ENCODE results near the gene POLR2B.

POLR2B gene

DNA sequence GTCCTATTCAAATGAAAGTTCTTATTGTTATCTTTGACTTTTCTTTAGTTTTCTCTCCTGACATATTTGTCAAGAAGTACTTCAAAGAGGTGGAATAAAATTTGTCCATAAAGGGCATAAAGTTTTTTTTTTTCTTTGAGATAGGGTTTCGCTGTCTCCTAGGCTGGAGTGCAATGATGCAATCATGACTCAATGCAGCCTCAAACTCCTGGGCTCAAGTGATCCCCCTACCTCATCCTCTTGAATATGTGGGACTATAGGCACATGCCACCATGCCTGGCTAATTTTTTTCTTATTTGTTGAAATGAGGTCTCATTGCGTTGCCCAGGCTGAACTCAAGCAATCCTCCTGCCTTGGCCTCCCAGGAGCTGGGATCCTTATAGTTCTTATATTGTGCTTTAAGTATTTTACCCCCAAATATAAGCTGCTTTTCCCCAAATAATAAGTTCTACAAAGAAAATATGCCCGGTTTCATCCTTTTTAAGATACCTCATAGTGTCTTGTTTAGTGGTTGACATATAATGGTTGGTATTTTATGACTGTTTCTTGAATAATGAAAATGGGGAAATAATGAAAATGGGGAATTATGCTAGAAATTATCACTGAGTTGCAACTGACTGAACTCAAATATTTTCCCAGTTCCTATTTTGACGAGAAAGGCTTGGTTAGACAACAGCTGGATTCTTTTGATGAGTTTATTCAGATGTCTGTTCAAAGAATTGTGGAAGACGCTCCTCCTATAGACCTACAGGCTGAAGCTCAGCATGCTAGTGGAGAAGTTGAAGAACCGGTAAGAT is 11.6 kb downstream of the POLR2B start:
- peaks cover 47% of the 10 kb centered on the region for H3K36me3 ChIP-seq (ENCODE audit: insufficient read depth, low read length)
- H3K4me3 ChIP-seq (ENCODE audit: low read depth in 1 of 2, low read length in 2 of 2) = no peak overlapping the region
- no peak overlapping the region for H3K9ac ChIP-seq (ENCODE audit: low read length)
- H3K27ac ChIP-seq (ENCODE audit: low read depth, low read length) = no peak overlapping the region
- peaks cover 5% of the 10 kb centered on the region for H3K4me1 ChIP-seq (ENCODE audit: insufficient read depth, low read length)
- H3K9me3 ChIP-seq (ENCODE audit: low read length) = no peaks in the 10 kb centered on the region
- no peaks in the 10 kb centered on the region for H3K27me3 ChIP-seq (ENCODE audit: control insufficient read depth in 1 of 2, insufficient read depth in 2 of 2, low read length in 2 of 2)

DNA sequence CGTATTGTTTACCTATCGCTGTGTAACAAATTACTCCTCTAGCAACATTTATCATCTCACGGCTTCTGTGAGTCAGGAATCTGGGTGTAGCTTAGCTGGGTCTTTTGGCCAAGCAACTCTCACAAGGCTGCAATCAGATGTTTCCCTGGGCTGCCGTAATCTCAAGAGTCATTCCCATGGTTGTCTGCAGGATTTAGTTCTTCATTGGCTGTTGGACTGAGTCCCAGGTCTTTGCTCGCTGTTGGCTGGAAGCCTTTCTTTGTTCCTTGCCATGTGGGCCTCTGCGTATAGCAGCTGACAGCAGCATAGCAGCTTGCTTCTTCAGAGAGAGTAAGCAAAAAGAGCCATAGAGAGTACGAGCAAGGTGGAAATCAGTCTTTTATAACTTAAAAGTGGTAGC is 16.8 kb downstream of the POLR2B start:
- no peak overlapping the region for H3K9ac ChIP-seq (ENCODE audit: low read length)
- peaks cover 11% of the 10 kb centered on the region for H3K4me1 ChIP-seq (ENCODE audit: insufficient read depth, low read length)
- no peaks in the 10 kb centered on the region for H3K9me3 ChIP-seq (ENCODE audit: low read length)
- no peaks in the 10 kb centered on the region for H3K27me3 ChIP-seq (ENCODE audit: control insufficient read depth in 1 of 2, insufficient read depth in 2 of 2, low read length in 2 of 2)
- H3K36me3 ChIP-seq (ENCODE audit: insufficient read depth, low read length) = peaks cover 38% of the 10 kb centered on the region
- no peak overlapping the region for H3K4me3 ChIP-seq (ENCODE audit: low read depth in 1 of 2, low read length in 2 of 2)
- peak overlapping the region; percentile 59 for H3K27ac ChIP-seq (ENCODE audit: low read depth, low read length)

DNA sequence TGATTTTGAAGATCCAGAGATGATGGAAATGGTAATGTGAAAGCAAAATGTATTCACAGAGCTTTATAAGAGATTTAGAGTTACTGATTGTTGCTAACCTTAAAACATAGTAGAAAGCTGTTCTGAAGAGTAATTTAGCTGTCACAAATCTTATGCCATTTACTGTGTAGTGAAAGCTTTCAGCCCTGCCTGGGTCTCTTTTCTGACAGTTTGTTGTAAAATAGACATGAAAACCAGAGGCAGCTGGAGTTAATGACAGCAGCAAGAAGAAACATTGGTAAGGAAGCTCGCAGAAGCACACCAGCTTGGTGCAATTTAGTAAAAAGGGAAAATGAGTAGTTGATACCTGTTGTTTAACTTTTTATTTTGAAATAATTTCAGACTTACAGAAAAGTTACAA is 21.1 kb downstream of the POLR2B start:
- Histone ChIP-seq H3K4me3 (ENCODE audit: low read depth in 1 of 2, low read length in 2 of 2) (no peak overlapping the region), H3K9me3 (ENCODE audit: low read length) (no peaks in the 10 kb centered on the region), H3K9ac (ENCODE audit: low read length) (no peak overlapping the region), H3K27me3 (ENCODE audit: control insufficient read depth in 1 of 2, insufficient read depth in 2 of 2, low read length in 2 of 2) (no peaks in the 10 kb centered on the region), H3K4me1 (ENCODE audit: insufficient read depth, low read length) (peaks cover 11% of the 10 kb centered on the region), H3K36me3 (ENCODE audit: insufficient read depth, low read length) (peaks cover 32% of the 10 kb centered on the region), H3K27ac (ENCODE audit: low read depth, low read length) (no peak overlapping the region)

DNA sequence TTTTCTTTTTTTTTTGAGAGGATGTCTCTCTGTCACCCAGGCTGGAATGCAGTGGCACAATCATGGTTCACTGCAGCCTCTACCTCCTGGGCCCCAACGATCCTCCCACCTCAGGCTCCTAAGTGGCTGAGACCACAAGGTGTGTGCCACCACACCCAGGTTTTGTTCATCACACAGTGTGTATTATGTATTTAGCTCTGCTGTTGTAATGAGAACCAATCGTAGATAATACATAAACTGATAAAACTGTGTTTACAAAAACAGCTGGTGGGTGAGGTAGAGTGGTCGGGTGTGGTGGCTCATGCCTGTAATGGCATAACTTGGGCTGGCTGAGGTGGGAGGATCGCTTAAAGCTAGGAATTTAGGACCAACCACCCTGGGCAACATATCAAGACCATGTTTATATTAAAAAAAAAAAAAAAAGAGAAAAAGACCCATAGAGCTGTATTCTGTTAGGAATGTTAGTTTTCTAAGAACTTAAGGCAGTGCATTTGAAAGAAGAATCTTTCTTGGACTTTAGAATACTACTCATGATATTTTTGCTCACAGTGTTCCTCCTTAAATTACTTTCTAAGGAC is 34.9 kb downstream of the POLR2B start:
- Histone ChIP-seq H3K9me3 (ENCODE audit: low read length) (no peaks in the 10 kb centered on the region), H3K36me3 (ENCODE audit: insufficient read depth, low read length) (peaks cover 55% of the 10 kb centered on the region), H3K4me3 (ENCODE audit: low read depth in 1 of 2, low read length in 2 of 2) (no peak overlapping the region), H3K9ac (ENCODE audit: low read length) (no peak overlapping the region), H3K27ac (ENCODE audit: low read depth, low read length) (no peak overlapping the region), H3K27me3 (ENCODE audit: control insufficient read depth in 1 of 2, insufficient read depth in 2 of 2, low read length in 2 of 2) (no peaks in the 10 kb centered on the region), H3K4me1 (ENCODE audit: insufficient read depth, low read length) (no peaks in the 10 kb centered on the region)

DNA sequence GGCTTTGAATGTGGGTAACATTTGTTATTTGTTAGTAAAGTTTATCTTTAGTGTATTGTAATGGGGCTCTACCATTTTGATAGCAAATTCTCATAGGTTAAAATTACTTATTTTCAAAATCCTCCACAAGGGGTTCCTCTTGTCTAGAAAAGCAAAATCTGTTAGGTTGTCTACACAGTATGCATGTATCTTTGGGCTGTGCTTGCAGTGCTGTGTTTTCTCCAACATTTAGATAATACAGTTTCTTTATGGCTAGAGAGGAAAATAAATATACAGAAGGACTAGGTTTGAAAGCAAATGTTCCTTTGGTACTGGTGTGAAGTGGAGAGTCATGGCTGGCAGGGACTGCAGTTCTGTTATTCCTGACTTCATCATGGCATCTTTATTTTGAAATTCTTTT is 40.3 kb downstream of the POLR2B start:
- H3K36me3 ChIP-seq (ENCODE audit: insufficient read depth, low read length) = peaks cover 58% of the 10 kb centered on the region
- H3K27ac ChIP-seq (ENCODE audit: low read depth, low read length) = no peak overlapping the region
- H3K4me1 ChIP-seq (ENCODE audit: insufficient read depth, low read length) = no peaks in the 10 kb centered on the region
- no peaks in the 10 kb centered on the region for H3K27me3 ChIP-seq (ENCODE audit: control insufficient read depth in 1 of 2, insufficient read depth in 2 of 2, low read length in 2 of 2)
- H3K9me3 ChIP-seq (ENCODE audit: low read length) = no peaks in the 10 kb centered on the region
- H3K4me3 ChIP-seq (ENCODE audit: low read depth in 1 of 2, low read length in 2 of 2) = no peak overlapping the region
- no peak overlapping the region for H3K9ac ChIP-seq (ENCODE audit: low read length)

DNA sequence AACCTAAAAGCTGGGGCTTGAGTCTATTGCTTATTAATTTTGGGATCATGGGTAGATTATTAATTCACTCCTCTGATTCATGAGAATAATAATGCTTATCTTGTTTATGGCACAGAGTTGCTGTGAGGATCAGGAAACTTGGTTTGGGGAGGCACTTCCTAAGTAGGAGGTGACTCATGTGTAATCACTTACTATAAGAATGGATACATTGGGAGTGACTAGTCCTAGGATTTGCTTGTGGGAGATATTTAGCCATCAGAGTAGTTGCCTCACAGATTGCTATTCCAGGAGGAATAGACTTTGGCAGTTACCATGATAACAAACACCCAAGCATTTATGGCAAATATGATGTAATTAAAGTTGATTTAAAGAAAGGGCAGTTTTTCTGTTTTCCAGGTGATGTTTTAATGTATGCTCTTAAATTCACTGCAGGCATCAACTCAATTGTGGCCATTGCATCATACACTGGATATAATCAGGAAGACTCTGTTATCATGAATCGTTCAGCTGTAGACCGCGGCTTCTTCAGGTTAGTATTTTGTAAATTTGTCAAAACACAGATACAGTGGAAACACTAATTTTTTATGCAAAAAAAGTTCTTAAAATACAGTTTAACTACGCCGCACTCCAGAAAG is 41.9 kb downstream of the POLR2B start:
- Histone ChIP-seq H3K4me3 (ENCODE audit: low read depth in 1 of 2, low read length in 2 of 2) (no peak overlapping the region), H3K9me3 (ENCODE audit: low read length) (no peaks in the 10 kb centered on the region), H3K9ac (ENCODE audit: low read length) (no peak overlapping the region), H3K27me3 (ENCODE audit: control insufficient read depth in 1 of 2, insufficient read depth in 2 of 2, low read length in 2 of 2) (no peaks in the 10 kb centered on the region), H3K36me3 (ENCODE audit: insufficient read depth, low read length) (peaks cover 67% of the 10 kb centered on the region), H3K27ac (ENCODE audit: low read depth, low read length) (no peak overlapping the region), H3K4me1 (ENCODE audit: insufficient read depth, low read length) (no peaks in the 10 kb centered on the region)

DNA sequence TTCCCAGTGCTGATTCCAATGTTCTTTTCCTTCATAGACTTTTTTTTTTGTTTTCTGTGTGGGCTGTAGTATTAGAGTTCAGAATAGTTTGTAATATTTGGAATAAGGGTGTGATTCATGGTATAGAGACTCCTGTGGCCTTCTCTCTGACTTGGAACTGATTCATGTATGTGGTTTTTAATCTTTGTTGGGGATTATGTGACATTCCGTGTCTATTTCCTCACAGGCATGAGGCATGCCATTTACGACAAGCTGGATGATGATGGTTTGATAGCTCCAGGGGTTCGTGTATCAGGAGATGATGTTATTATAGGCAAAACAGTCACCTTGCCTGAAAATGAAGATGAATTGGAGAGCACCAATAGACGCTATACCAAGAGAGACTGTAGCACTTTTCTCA is 44.4 kb downstream of the POLR2B start:
- Histone ChIP-seq H3K27ac (ENCODE audit: low read depth, low read length) (no peak overlapping the region), H3K4me3 (ENCODE audit: low read depth in 1 of 2, low read length in 2 of 2) (no peak overlapping the region), H3K36me3 (ENCODE audit: insufficient read depth, low read length) (peaks cover 56% of the 10 kb centered on the region)

DNA sequence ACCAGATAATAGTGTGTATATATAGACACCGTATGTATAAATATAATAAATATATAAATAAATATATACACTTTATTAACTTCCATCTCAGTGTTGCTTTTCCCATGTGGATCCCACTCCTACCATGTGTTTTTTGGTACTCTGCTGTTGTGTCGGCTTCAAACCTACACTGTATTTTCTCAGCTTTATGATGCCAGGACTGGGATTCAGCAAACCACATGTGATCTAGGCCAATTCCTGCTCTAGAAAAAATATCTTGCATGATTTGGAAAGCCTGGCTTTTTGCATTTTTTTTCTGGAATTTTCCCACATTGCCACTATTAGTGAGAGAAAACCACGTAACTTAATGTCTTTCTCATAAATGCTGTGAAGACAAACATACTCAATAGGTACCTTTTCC is 55.8 kb downstream of the POLR2B start:
- no peaks in the 10 kb centered on the region for H3K27me3 ChIP-seq (ENCODE audit: control insufficient read depth in 1 of 2, insufficient read depth in 2 of 2, low read length in 2 of 2)

More for the DNA sequence above, 44.4 kb downstream of the POLR2B start:
- Histone ChIP-seq H3K9me3 (ENCODE audit: low read length) (no peaks in the 10 kb centered on the region), H3K9ac (ENCODE audit: low read length) (no peak overlapping the region), H3K4me1 (ENCODE audit: insufficient read depth, low read length) (no peaks in the 10 kb centered on the region), H3K27me3 (ENCODE audit: control insufficient read depth in 1 of 2, insufficient read depth in 2 of 2, low read length in 2 of 2) (no peaks in the 10 kb centered on the region)

DNA sequence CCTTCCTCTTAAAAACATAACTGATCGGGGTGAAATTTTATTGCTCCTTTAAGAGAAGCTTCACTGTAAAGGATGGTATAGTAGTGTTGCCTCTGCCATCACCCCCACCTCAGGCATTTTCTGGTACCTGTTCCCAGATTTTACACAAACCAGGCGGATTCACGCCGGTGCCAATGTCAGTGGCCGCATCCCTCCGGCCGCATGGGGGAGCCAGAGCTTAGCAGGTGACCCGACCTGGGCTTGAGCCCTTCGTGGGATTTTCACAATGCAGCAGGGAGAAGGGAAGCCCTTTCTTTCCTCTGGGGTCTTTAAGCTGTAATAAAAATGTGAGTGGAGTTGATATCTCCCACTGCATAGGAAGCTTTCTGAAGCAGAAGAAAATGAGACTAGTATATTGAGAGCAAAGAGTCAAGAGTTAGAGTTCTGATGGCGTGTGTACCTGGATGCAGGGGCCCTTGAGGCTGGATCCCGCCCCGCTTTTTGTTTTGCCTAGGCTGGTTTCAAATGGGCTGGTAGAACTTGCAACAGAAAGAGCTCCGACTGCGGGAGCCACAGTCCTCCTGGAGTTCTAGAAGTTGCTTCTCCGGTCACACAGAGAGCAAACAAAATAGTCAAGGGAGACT is 59.4 kb downstream of the POLR2B start:
- Histone ChIP-seq H3K9me3 (ENCODE audit: low read length) (no peaks in the 10 kb centered on the region), H3K4me3 (ENCODE audit: low read depth in 1 of 2, low read length in 2 of 2) (no peak overlapping the region), H3K27me3 (ENCODE audit: control insufficient read depth in 1 of 2, insufficient read depth in 2 of 2, low read length in 2 of 2) (no peaks in the 10 kb centered on the region), H3K4me1 (ENCODE audit: insufficient read depth, low read length) (peaks cover 17% of the 10 kb centered on the region), H3K9ac (ENCODE audit: low read length) (no peak overlapping the region), H3K36me3 (ENCODE audit: insufficient read depth, low read length) (peaks cover 12% of the 10 kb centered on the region), H3K27ac (ENCODE audit: low read depth, low read length) (no peak overlapping the region)

More for the DNA sequence above, 55.8 kb downstream of the POLR2B start:
- Histone ChIP-seq H3K4me1 (ENCODE audit: insufficient read depth, low read length) (peaks cover 9% of the 10 kb centered on the region), H3K27ac (ENCODE audit: low read depth, low read length) (no peak overlapping the region), H3K4me3 (ENCODE audit: low read depth in 1 of 2, low read length in 2 of 2) (no peak overlapping the region), H3K9ac (ENCODE audit: low read length) (no peak overlapping the region), H3K9me3 (ENCODE audit: low read length) (no peaks in the 10 kb centered on the region), H3K36me3 (ENCODE audit: insufficient read depth, low read length) (peaks cover 35% of the 10 kb centered on the region)

DNA sequence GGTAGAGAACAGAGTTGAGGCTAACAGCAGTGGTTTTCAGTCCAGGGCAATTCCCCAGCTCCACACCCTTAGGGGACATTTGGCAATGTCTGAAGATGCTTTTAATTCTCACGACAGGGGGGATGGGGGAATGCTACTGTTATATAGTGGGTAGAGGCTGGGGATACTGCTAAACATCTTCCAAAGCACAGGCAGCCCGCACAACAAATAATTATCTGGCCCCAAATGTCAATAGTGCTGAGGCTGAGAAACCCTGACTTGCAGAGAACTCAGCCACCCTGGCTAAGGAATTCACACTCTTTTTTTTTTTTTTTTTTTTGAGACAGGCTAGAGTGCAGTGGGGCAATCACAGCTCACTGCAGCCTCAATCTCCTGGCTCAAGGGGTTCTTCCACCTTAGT is 60.6 kb downstream of the POLR2B start:
- Histone ChIP-seq H3K4me1 (ENCODE audit: insufficient read depth, low read length) (peaks cover 27% of the 10 kb centered on the region), H3K9me3 (ENCODE audit: low read length) (no peaks in the 10 kb centered on the region), H3K9ac (ENCODE audit: low read length) (no peak overlapping the region), H3K36me3 (ENCODE audit: insufficient read depth, low read length) (peaks cover 11% of the 10 kb centered on the region), H3K27ac (ENCODE audit: low read depth, low read length) (no peak overlapping the region), H3K4me3 (ENCODE audit: low read depth in 1 of 2, low read length in 2 of 2) (no peak overlapping the region), H3K27me3 (ENCODE audit: control insufficient read depth in 1 of 2, insufficient read depth in 2 of 2, low read length in 2 of 2) (no peaks in the 10 kb centered on the region)

DNA sequence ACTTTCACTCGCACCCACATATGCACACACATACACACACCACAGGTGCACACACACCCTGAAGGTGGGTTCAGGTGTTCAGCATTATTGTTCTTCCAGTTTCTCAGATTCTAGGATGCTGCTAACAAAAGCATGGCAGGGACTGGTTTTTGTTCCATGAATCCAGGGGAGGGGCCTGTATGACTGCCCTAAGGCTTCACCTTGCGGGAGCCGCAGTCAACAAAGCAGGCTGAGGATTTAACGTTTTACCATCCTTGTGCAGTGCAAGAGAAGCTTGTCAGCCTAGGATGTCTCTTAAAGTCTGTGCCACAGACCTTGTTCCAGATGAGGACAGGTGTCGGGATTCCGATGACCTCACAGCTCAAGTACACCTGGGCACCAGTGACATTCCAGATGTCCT is 61.8 kb downstream of the POLR2B start:
- Histone ChIP-seq H3K9me3 (ENCODE audit: low read length) (no peaks in the 10 kb centered on the region), H3K36me3 (ENCODE audit: insufficient read depth, low read length) (peaks cover 11% of the 10 kb centered on the region), H3K4me3 (ENCODE audit: low read depth in 1 of 2, low read length in 2 of 2) (no peak overlapping the region), H3K4me1 (ENCODE audit: insufficient read depth, low read length) (peaks cover 33% of the 10 kb centered on the region), H3K9ac (ENCODE audit: low read length) (no peak overlapping the region), H3K27ac (ENCODE audit: low read depth, low read length) (no peak overlapping the region), H3K27me3 (ENCODE audit: control insufficient read depth in 1 of 2, insufficient read depth in 2 of 2, low read length in 2 of 2) (no peaks in the 10 kb centered on the region)
